Activated effector memory CD4-positive, alpha-beta T cell treated with Interleukin-2 at 50 U/mL for 16 hours (primary cell): ENCODE results near the gene PCYT2.
"Not testable (repeated sequence)": the region's sequence is repeated elsewhere in the genome, so short reads cannot be mapped to it uniquely, and the experiment has no call there.

Source experiments
- DNase-seq: peaks from one replicate; pipeline ENCODE4 v3.0.0-alpha.2; 2020

PCYT2 gene

GRCh38 chr17:81911277-81911961 lies at the start of gene PCYT2:
PCYT2 (minus strand) TSS chr17:81911399; CDS start chr17:81911355, 44 bp downstream.
- DNase-seq, result peak; percentile 88

GRCh38 chr17:81960130-81960958 lies 49.1 kb upstream of the PCYT2 start:
- DNase-seq, result no peak

GRCh38 chr17:81959362-81960129 lies 48.3 kb upstream of the PCYT2 start:
- DNase-seq, result peak; percentile 74

GRCh38 chr17:81958633-81959342 lies 47.6 kb upstream of the PCYT2 start:
- DNase-seq, result no peak

- DNase-seq, result no peak
Measured at GRCh38 chr17:81957691-81958432, 46.7 kb upstream of the PCYT2 start.

- DNase-seq, result no peak
Measured at GRCh38 chr17:81956607-81957589, 45.7 kb upstream of the PCYT2 start.

GRCh38 chr17:81955756-81956544 lies 44.8 kb upstream of the PCYT2 start:
- no peak for DNase-seq

- DNase-seq, result no peak
Measured at GRCh38 chr17:81955058-81955681, 44.0 kb upstream of the PCYT2 start.

GRCh38 chr17:81954131-81955057 lies 43.2 kb upstream of the PCYT2 start:
- DNase-seq, result no peak

- not testable (repeated sequence) for DNase-seq
Measured at GRCh38 chr17:81953443-81953842, 42.2 kb upstream of the PCYT2 start.

GRCh38 chr17:81952792-81953228 lies 41.6 kb upstream of the PCYT2 start:
- no peak for DNase-seq

- no peak for DNase-seq
Measured at GRCh38 chr17:81951785-81952684, 40.8 kb upstream of the PCYT2 start.

- DNase-seq, result no peak
Measured at GRCh38 chr17:81950501-81950900, 39.3 kb upstream of the PCYT2 start.

GRCh38 chr17:81948635-81949378 lies 37.6 kb upstream of the PCYT2 start:
- DNase-seq, result no peak

- no peak for DNase-seq
Measured at GRCh38 chr17:81947189-81947588, 36.0 kb upstream of the PCYT2 start, which contains the start of gene MYADML2. MYADML2 (minus strand) TSS chr17:81947233; CDS start chr17:81941741, 5,492 bp downstream.

- DNase-seq, result no peak
Measured at GRCh38 chr17:81944858-81945257, 33.7 kb upstream of the PCYT2 start.
